PC-3 (cell line): Measurements from ENCODE around the gene EEPD1. TPM values are rescaled to one million over a fixed set of nuclear protein-coding genes. Genes with fewer than 3 reads are reported as not detected.

Experiments used
- ATAC-seq: fragments of 200-7000 bp; cut with Tn5 transposase; 2 replicates; pipeline ENCODE4 v1.9.1; 2020; ENCODE audit warnings: mild to moderate bottlenecking, moderate library complexity
- BruUV-seq: library from RNA; stranded (reverse); fragments of 400-500 nt; replicated peaks from 2 replicates; lab custom pipeline; 2021; lab: Mats Ljungman, UMichigan
- CTCF ChIA-PET: fragments of 300-600 bp; sonication (Branson Sonifier 250); formaldehyde crosslinking; loops from one replicate; lab custom pipeline; 2022; ENCODE audit warnings: antibody characterized with exemption; lab: Charles Lee
- POLR2A ChIA-PET: fragments of 300-600 bp; sonication (Branson Sonifier 250); formaldehyde crosslinking; loops from one replicate; lab custom pipeline; 2022; ENCODE audit warnings: antibody characterized with exemption; ENCODE audit not compliant: unreplicated experiment; lab: Charles Lee
- DNase-seq: peaks from one replicate; pipeline ENCODE4 v3.0.0-alpha.2; 2015
- H2AFZ ChIP-seq: fragments of 300-600 bp; sonication (generic); 2 replicates; pipeline ENCODE4 v1.6.0; 2016; ENCODE audit warnings: antibody characterized with exemption, low read length
- H3F3A ChIP-seq: fragments of 300-600 bp; sonication (generic); one replicate; pipeline ENCODE4 v1.6.0; 2017; ENCODE audit warnings: antibody characterized with exemption, low read length, control low read depth, mild to moderate bottlenecking; ENCODE audit not compliant: unreplicated experiment
- H3K27ac ChIP-seq: fragments of 300-600 bp; sonication (generic); 2 replicates; pipeline ENCODE4 v1.5.1; 2016; ENCODE audit warnings: mild to moderate bottlenecking, low read length
- H3K27me3 ChIP-seq: fragments of 300-600 bp; sonication (generic); 2 replicates; pipeline ENCODE4 v1.6.1; 2016; ENCODE audit warnings: low read length, mixed read lengths
- H3K36me3 ChIP-seq: fragments of 300-600 bp; sonication (generic); 2 replicates; pipeline ENCODE4 v1.6.1; 2016; ENCODE audit warnings: low read depth, mixed run types, low read length, mixed read lengths
- H3K4me1 ChIP-seq: fragments of 300-600 bp; sonication (generic); 2 replicates; pipeline ENCODE4 v1.5.1; 2016; ENCODE audit warnings: low read length; ENCODE audit not compliant: insufficient read depth
- H3K4me2 ChIP-seq: fragments of 300-600 bp; sonication (generic); 2 replicates; pipeline ENCODE4 v1.6.0; 2016; ENCODE audit warnings: low read length
- H3K4me3 ChIP-seq: fragments of 300-600 bp; sonication (generic); 2 replicates; pipeline ENCODE4 v1.5.1; 2016; ENCODE audit warnings: mild to moderate bottlenecking, low read length, mixed read lengths
- H3K79me2 ChIP-seq: fragments of 300-600 bp; sonication (generic); 2 replicates; pipeline ENCODE4 v1.6.1; 2017; ENCODE audit warnings: low read length, mixed read lengths
- H3K9ac ChIP-seq: fragments of 300-600 bp; sonication (generic); 2 replicates; pipeline ENCODE4 v1.6.0; 2016; ENCODE audit warnings: mild to moderate bottlenecking, low read length
- H3K9me2 ChIP-seq: fragments of 300-600 bp; sonication (generic); replicated peaks from 2 replicates; pipeline ENCODE4 v1.6.1; 2016; ENCODE audit warnings: mixed run types, low read length, mixed read lengths
- H3K9me3 ChIP-seq: fragments of 300-600 bp; sonication (generic); 2 replicates; pipeline ENCODE4 v1.6.1; 2016; ENCODE audit warnings: low read length, mixed read lengths
- H4K20me1 ChIP-seq: fragments of 300-600 bp; sonication (generic); 2 replicates; pipeline ENCODE4 v1.6.1; 2016; ENCODE audit warnings: low read length, mixed read lengths
- CTCF ChIP-seq: fragments of 300-600 bp; sonication (generic); conservative IDR thresholded peaks from 2 replicates; pipeline ENCODE4 v1.5.1; 2017; ENCODE audit warnings: antibody characterized with exemption, low read depth, mild to moderate bottlenecking, low read length
- EZH2 ChIP-seq: fragments of 300-600 bp; sonication (generic); IDR thresholded peaks from one replicate; pipeline ENCODE4 v1.6.1; 2017; ENCODE audit warnings: antibody characterized with exemption, mild to moderate bottlenecking, low read length; ENCODE audit not compliant: unreplicated experiment
- EZH2phosphoT487 ChIP-seq: fragments of 300-600 bp; sonication (generic); IDR thresholded peaks from 2 replicates; pipeline ENCODE4 v1.6.1; 2018; ENCODE audit warnings: mild to moderate bottlenecking, antibody characterized with exemption, low read length, borderline replicate concordance
- intact Hi-C: fragments of 100-400 bp; cut with micrococcal nuclease; formaldehyde crosslinking; loops from 2 replicates; pipeline ENCODE4 v1.9.0; 2023
- total RNA-seq: library from RNA; depleted of rRNA; stranded (reverse); fragments of >200 nt; gene quantifications from 2 replicates; pipeline ENCODE4 v1.2.3, GENCODE V29; 2014

EEPD1 gene
- total RNA-seq, 1 experiment from 2014 or later: 28.3 TPM

- H2AFZ ChIP-seq: no peak overlapping the region
- ChIA-PET CTCF (no interaction called here), POLR2A (interaction anchor here (0.6 kb wide), 1 partner anchor 9 kb away, joined by 3 read pairs; no protein-coding TSS in a partner anchor)
- H3K79me2 ChIP-seq: no peaks in the 10 kb centered on the region
- BruUV-seq: no TSS peak
- H3K9ac ChIP-seq: no peak overlapping the region
- ATAC-seq (no peak), DNase-seq (no peak)
- no peak for TF ChIP-seq EZH2
- no peaks in the 10 kb centered on the region for H3K36me3 ChIP-seq
- no peaks in the 10 kb centered on the region for H4K20me1 ChIP-seq
- no peaks in the 10 kb centered on the region for H3K4me1 ChIP-seq
- no peak overlapping the region for H3K4me3 ChIP-seq
- no peaks in the 10 kb centered on the region for H3F3A ChIP-seq
- no peak overlapping the region for H3K27ac ChIP-seq
- no peaks in the 10 kb centered on the region for H3K27me3 ChIP-seq
- H3K4me2 ChIP-seq: no peak overlapping the region
- intact Hi-C loops: no loop called here
- H3K9me3 ChIP-seq: no peaks in the 10 kb centered on the region
- no peaks in the 10 kb centered on the region for H3K9me2 ChIP-seq
Observed at GRCh38 chr7:36309716-36310115, 156.7 kb downstream of the EEPD1 start.

- no peak overlapping the region for H3K4me3 ChIP-seq
- H3K9me3 ChIP-seq: no peaks in the 10 kb centered on the region
- H3K9ac ChIP-seq: no peak overlapping the region
- H3K79me2 ChIP-seq: no peaks in the 10 kb centered on the region
- H3K36me3 ChIP-seq: no peaks in the 10 kb centered on the region
- H3F3A ChIP-seq: no peaks in the 10 kb centered on the region
- no peak for ATAC-seq
- CTCF ChIA-PET: no interaction called here
- TF ChIP-seq EZH2phosphoT487 (no peak), EZH2 (no peak), CTCF (no peak)
- intact Hi-C loops: no loop called here
- DNase-seq: no peak
- H4K20me1 ChIP-seq: no peaks in the 10 kb centered on the region
- no peaks in the 10 kb centered on the region for H3K4me1 ChIP-seq
- H3K27me3 ChIP-seq: no peaks in the 10 kb centered on the region
- H3K4me2 ChIP-seq: no peak overlapping the region
- no TSS peak for BruUV-seq
- H2AFZ ChIP-seq: no peak overlapping the region
- H3K27ac ChIP-seq: no peak overlapping the region
- POLR2A ChIA-PET: no interaction called here
- H3K9me2 ChIP-seq: no peaks in the 10 kb centered on the region
Observed at GRCh38 chr7:36310897-36311296, 157.8 kb downstream of the EEPD1 start.

- TF ChIP-seq EZH2 (no peak), CTCF (no peak), EZH2phosphoT487 (no peak)
- intact Hi-C loops: no loop called here
- H3K27ac ChIP-seq: no peak overlapping the region
- no peaks in the 10 kb centered on the region for H3K36me3 ChIP-seq
- ChIA-PET CTCF (no interaction called here), POLR2A (no interaction called here)
- H3K79me2 ChIP-seq: no peaks in the 10 kb centered on the region
- BruUV-seq: no TSS peak
- H2AFZ ChIP-seq: no peak overlapping the region
- no peaks in the 10 kb centered on the region for H3K27me3 ChIP-seq
- no peaks in the 10 kb centered on the region for H3K9me2 ChIP-seq
- no peaks in the 10 kb centered on the region for H3F3A ChIP-seq
- DNase-seq (no peak), ATAC-seq (no peak)
- H3K9ac ChIP-seq: no peak overlapping the region
- no peak overlapping the region for H3K4me2 ChIP-seq
- no peaks in the 10 kb centered on the region for H3K9me3 ChIP-seq
- H3K4me3 ChIP-seq: no peak overlapping the region
- no peaks in the 10 kb centered on the region for H3K4me1 ChIP-seq
- H4K20me1 ChIP-seq: no peaks in the 10 kb centered on the region
Observed at GRCh38 chr7:36311539-36311938, 158.5 kb downstream of the EEPD1 start.
